Brain microvascular endothelial cell (primary cell): Measurements from ENCODE around the gene SPC25.

Source experiments
- DNase-seq: peaks from one replicate; pipeline ENCODE4 v3.0.0-alpha.2; 2020
- H3K27ac ChIP-seq: fragments of 250-450 bp; sonication (Bioruptor Pico); 2 replicates; pipeline ENCODE4 v1.5.1; 2020; ENCODE audit warnings: mild to moderate bottlenecking, moderate library complexity
- H3K27me3 ChIP-seq: fragments of 250-450 bp; sonication (Bioruptor Pico); replicated peaks from 2 replicates; pipeline ENCODE4 v1.5.1; 2020; ENCODE audit warnings: mild to moderate bottlenecking
- H3K36me3 ChIP-seq: fragments of 250-450 bp; sonication (Bioruptor Pico); replicated peaks from 2 replicates; pipeline ENCODE4 v1.5.1; 2020; ENCODE audit warnings: mild to moderate bottlenecking
- H3K4me3 ChIP-seq: 2 replicates; pipeline ENCODE4 v1.5.1; 2011; ENCODE audit warnings: low read depth, mild to moderate bottlenecking, control low read depth, low read length, moderate library complexity
- in situ Hi-C: cut with HindIII; loops from 2 replicates; pipeline ENCODE4 v1.10.0; 2017; ENCODE audit warnings: low sequenced_read_pairs, low pct_ligation_motif_present
- TF ChIP-seq, protein P1 (sequence below): IDR thresholded peaks from 2 replicates; pipeline ENCODE4 v1.5.1; 2011; ENCODE audit warnings: low read depth, mild to moderate bottlenecking, moderate library complexity, low read length, control low read depth, inconsistent platforms; ENCODE audit errors: missing control alignments

Gene SPC25

DNA sequence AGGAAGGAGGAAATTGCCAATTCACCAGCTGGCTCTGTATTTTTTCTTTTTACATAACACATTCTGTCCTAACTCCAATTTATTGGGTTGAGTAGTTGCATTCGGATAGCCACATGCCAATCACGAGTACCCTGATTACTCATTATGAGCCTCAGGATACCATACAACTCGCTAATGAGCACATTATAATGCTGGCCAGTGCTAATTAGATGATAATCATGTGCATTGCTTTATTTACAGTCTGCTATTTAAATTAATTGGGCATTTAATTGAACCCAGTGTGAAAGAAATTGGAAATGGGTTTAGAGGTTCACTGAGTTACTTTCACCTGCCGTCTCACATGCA lies 26.1 kb upstream of the SPC25 start:
- Histone ChIP-seq H3K27me3 (peaks cover 7% of the 10 kb centered on the region), H3K4me3 (no peak overlapping the region), H3K36me3 (no peaks in the 10 kb centered on the region), H3K27ac (no peak overlapping the region)
- DNase-seq, result no peak
- TF ChIP-seq, protein P1, sequence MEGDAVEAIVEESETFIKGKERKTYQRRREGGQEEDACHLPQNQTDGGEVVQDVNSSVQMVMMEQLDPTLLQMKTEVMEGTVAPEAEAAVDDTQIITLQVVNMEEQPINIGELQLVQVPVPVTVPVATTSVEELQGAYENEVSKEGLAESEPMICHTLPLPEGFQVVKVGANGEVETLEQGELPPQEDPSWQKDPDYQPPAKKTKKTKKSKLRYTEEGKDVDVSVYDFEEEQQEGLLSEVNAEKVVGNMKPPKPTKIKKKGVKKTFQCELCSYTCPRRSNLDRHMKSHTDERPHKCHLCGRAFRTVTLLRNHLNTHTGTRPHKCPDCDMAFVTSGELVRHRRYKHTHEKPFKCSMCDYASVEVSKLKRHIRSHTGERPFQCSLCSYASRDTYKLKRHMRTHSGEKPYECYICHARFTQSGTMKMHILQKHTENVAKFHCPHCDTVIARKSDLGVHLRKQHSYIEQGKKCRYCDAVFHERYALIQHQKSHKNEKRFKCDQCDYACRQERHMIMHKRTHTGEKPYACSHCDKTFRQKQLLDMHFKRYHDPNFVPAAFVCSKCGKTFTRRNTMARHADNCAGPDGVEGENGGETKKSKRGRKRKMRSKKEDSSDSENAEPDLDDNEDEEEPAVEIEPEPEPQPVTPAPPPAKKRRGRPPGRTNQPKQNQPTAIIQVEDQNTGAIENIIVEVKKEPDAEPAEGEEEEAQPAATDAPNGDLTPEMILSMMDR, result no peak
- in situ Hi-C loops, result no loop called here

DNA sequence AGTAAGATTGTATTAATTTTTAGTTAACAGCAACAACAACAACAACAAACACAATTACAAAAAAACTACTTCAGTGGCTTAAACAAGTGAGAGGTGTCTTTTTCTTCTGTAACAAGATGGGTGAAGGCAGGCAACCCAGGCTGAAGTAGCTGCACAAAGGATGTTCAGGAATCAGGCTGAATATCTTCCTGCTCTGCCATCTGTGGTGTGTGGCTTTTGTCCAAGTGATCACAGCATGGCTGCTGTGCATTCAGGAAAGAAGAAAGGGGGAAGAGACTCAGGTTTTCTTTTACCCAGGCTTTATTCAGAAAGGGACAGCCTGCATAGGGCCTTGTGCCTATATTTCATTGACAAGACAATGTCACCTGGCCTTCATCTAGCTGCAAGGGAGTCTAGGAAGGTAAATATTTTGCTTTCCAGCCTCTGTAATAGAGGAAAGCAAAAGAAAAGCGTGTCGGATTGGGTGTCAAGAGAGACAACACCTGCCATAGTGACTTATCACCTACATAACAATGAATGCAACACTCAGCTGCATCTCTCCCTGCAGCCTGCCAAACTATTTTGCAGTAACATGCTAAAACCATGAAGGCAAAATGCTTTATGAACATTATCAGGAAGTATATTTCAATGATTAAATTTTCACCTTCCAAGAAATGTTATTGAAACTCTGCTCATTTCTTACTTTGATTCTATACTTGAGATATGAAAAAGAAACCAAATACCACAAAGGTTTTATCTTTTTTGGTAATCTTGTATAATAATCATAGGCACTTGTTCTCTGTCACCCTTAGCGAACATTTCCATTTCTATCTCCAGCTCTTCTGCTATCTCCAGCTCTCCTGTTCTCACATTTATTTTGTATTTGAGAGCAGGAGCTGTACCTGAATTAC lies 25.5 kb upstream of the SPC25 start:
- H3K27ac ChIP-seq, result no peak overlapping the region
- H3K36me3 ChIP-seq, result no peaks in the 10 kb centered on the region
- in situ Hi-C loops, result no loop called here
- TF ChIP-seq, protein P1, result no peak
- H3K27me3 ChIP-seq, result peaks cover 7% of the 10 kb centered on the region
- no peak overlapping the region for H3K4me3 ChIP-seq
- no peak for DNase-seq

DNA sequence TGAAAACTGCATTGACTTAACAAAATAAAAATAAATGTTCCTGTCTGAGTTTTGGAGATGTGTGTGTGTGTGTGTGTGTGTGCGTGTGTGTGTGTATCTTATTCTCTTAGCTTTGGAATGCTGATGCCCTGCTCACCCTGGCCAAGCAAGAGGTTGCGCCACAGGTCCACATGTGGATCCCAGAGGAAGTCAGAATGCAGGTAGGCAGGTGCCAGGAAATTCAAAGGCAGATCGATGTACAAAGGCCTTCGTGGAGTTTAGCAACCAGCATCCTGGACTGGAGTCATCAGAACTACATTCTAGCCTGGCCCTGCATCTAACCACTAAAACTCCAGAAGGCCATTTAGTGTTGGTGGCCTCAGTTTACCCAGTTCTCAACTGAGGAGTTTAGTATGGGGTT lies 23.3 kb upstream of the SPC25 start:
- TF ChIP-seq, protein P1, result no peak
- H3K27me3 ChIP-seq, result peaks cover 9% of the 10 kb centered on the region
- in situ Hi-C loops, result no loop called here
- H3K36me3 ChIP-seq, result no peaks in the 10 kb centered on the region
- H3K27ac ChIP-seq, result no peak overlapping the region
- no peak for DNase-seq
- H3K4me3 ChIP-seq, result no peak overlapping the region

DNA sequence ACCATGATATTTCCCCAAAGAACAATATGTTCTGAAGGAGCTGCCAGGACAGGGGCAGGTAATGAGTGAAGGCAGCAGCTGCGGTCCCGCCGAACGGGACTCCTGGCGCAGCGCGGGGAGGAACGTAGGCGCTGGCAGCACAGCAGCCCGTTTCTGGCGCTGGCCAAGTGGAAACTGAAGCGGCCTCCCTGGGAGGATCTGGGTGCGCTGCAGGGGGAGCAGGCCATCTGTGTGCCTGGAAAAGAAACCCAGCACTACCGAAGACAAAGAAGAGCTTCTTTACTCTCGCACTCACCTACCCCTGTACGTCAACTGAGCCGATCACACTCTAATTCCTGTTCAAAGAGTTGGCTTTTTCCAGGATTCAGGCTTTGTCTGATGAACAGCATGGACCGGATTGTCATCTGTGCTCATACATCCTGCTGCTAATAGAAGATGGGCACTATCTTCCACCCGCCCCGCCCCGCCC lies 22.7 kb upstream of the SPC25 start:
- in situ Hi-C loops, result no loop called here
- Histone ChIP-seq H3K27me3 (peaks cover 9% of the 10 kb centered on the region), H3K4me3 (peak overlapping the region; percentile 41), H3K36me3 (no peaks in the 10 kb centered on the region), H3K27ac (no peak overlapping the region)
- TF ChIP-seq, protein P1, result no peak
- no peak for DNase-seq

DNA sequence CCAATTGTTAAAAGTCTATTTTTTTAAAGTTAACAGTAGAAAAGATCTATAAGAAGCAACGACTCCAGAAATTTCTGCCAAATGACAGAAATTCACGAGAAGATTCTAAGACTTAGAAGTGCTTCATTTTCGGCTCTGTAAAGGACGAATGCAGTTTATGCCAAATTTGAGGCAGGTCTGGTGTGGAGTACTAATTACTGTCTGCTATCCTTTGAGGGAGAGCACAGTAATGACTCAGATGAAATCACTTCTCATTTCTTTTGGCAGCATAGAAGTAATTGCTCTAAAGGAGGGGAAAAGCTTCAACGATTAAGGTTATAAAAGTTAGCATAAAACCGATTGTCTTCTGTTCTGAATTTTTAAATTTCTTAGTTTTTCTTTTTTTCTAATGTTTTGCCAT lies 22.2 kb upstream of the SPC25 start:
- H3K27me3 ChIP-seq, result peaks cover 9% of the 10 kb centered on the region
- TF ChIP-seq, protein P1, result no peak
- no peaks in the 10 kb centered on the region for H3K36me3 ChIP-seq
- in situ Hi-C loops, result no loop called here
- no peak overlapping the region for H3K4me3 ChIP-seq
- no peak for DNase-seq
- no peak overlapping the region for H3K27ac ChIP-seq
